Measurements from ENCODE around the gene TRAPPC11. TPM values are rescaled to one million over a fixed set of nuclear protein-coding genes. Genes with fewer than 3 reads are reported as not detected.
"Not testable (repeated sequence)": the region's sequence is repeated elsewhere in the genome, so short reads cannot be mapped to it uniquely, and the experiment has no call there.

The TRAPPC11 gene
- total RNA-seq, 1 experiment from 2014 or later = 34.5 TPM

GRCh38 chr4:183620421-183620820, 38.7 kb upstream of the TRAPPC11 start:
- H3K27ac ChIP-seq (ENCODE audit: low read length) = no peak overlapping the region
- H4K20me1 ChIP-seq (ENCODE audit: insufficient read depth, low read depth, low read length) = no peaks in the 10 kb centered on the region
- no peaks in the 10 kb centered on the region for H3K4me1 ChIP-seq (ENCODE audit: low read length)
- no peak overlapping the region for H3K4me2 ChIP-seq (ENCODE audit: low read depth, low read length, poor library complexity, severe bottlenecking)
- no peak overlapping the region for H3K4me3 ChIP-seq (ENCODE audit: low read length)
- no peak overlapping the region for H2AFZ ChIP-seq (ENCODE audit: low read length)
- H3K9ac ChIP-seq (ENCODE audit: low read length) = no peak overlapping the region
- H3K9me3 ChIP-seq (ENCODE audit: low read length) = no peaks in the 10 kb centered on the region
- H3K79me2 ChIP-seq (ENCODE audit: low read length) = no peaks in the 10 kb centered on the region
- DNase-seq = no peak
- no peaks in the 10 kb centered on the region for H3K27me3 ChIP-seq (ENCODE audit: low read length)
- H3K9me2 ChIP-seq (replicated peaks; ENCODE audit: insufficient read depth, low read length) = no peaks in the 10 kb centered on the region
- H3K36me3 ChIP-seq (ENCODE audit: insufficient read depth, low read length) = no peaks in the 10 kb centered on the region

- Histone ChIP-seq H3K4me3 (ENCODE audit: low read length) (no peak overlapping the region), H2AFZ (ENCODE audit: low read length) (no peak overlapping the region)
Observed at GRCh38 chr4:183621875-183622274, 37.2 kb upstream of the TRAPPC11 start.

GRCh38 chr4:183624548-183624947, 34.5 kb upstream of the TRAPPC11 start:
- Histone ChIP-seq H2AFZ (ENCODE audit: low read length) (no peak overlapping the region), H3K4me2 (ENCODE audit: low read depth, low read length, poor library complexity, severe bottlenecking) (no peak overlapping the region), H4K20me1 (ENCODE audit: insufficient read depth, low read depth, low read length) (no peaks in the 10 kb centered on the region)

More at GRCh38 chr4:183621875-183622274, 37.2 kb upstream of the TRAPPC11 start:
- Histone ChIP-seq H3K4me1 (ENCODE audit: low read length) (no peaks in the 10 kb centered on the region), H4K20me1 (ENCODE audit: insufficient read depth, low read depth, low read length) (no peaks in the 10 kb centered on the region), H3K9me3 (ENCODE audit: low read length) (no peaks in the 10 kb centered on the region), H3K27me3 (ENCODE audit: low read length) (no peaks in the 10 kb centered on the region), H3K9me2 (replicated peaks; ENCODE audit: insufficient read depth, low read length) (no peaks in the 10 kb centered on the region), H3K4me2 (ENCODE audit: low read depth, low read length, poor library complexity, severe bottlenecking) (no peak overlapping the region), H3K9ac (ENCODE audit: low read length) (no peak overlapping the region), H3K79me2 (ENCODE audit: low read length) (no peaks in the 10 kb centered on the region), H3K27ac (ENCODE audit: low read length) (no peak overlapping the region), H3K36me3 (ENCODE audit: insufficient read depth, low read length) (no peaks in the 10 kb centered on the region)
- DNase-seq = no peak

GRCh38 chr4:183626168-183626567, 32.9 kb upstream of the TRAPPC11 start:
- H3K4me1 ChIP-seq (ENCODE audit: low read length) = no peaks in the 10 kb centered on the region
- no peaks in the 10 kb centered on the region for H3K79me2 ChIP-seq (ENCODE audit: low read length)
- H3K9ac ChIP-seq (ENCODE audit: low read length) = no peak overlapping the region
- no peaks in the 10 kb centered on the region for H4K20me1 ChIP-seq (ENCODE audit: insufficient read depth, low read depth, low read length)
- H3K9me2 ChIP-seq (replicated peaks; ENCODE audit: insufficient read depth, low read length) = no peaks in the 10 kb centered on the region
- no peak overlapping the region for H2AFZ ChIP-seq (ENCODE audit: low read length)
- H3K27ac ChIP-seq (ENCODE audit: low read length) = no peak overlapping the region
- H3K4me2 ChIP-seq (ENCODE audit: low read depth, low read length, poor library complexity, severe bottlenecking) = no peak overlapping the region
- H3K9me3 ChIP-seq (ENCODE audit: low read length) = no peaks in the 10 kb centered on the region
- no peaks in the 10 kb centered on the region for H3K27me3 ChIP-seq (ENCODE audit: low read length)
- DNase-seq = no peak
- H3K36me3 ChIP-seq (ENCODE audit: insufficient read depth, low read length) = no peaks in the 10 kb centered on the region
- no peak overlapping the region for H3K4me3 ChIP-seq (ENCODE audit: low read length)

More at GRCh38 chr4:183624548-183624947, 34.5 kb upstream of the TRAPPC11 start:
- Histone ChIP-seq H3K27ac (ENCODE audit: low read length) (no peak overlapping the region), H3K9me2 (replicated peaks; ENCODE audit: insufficient read depth, low read length) (no peaks in the 10 kb centered on the region), H3K79me2 (ENCODE audit: low read length) (no peaks in the 10 kb centered on the region), H3K9me3 (ENCODE audit: low read length) (no peaks in the 10 kb centered on the region), H3K4me1 (ENCODE audit: low read length) (no peaks in the 10 kb centered on the region), H3K4me3 (ENCODE audit: low read length) (no peak overlapping the region), H3K36me3 (ENCODE audit: insufficient read depth, low read length) (no peaks in the 10 kb centered on the region), H3K9ac (ENCODE audit: low read length) (no peak overlapping the region), H3K27me3 (ENCODE audit: low read length) (no peaks in the 10 kb centered on the region)
- no peak for DNase-seq

- H3K79me2 ChIP-seq (ENCODE audit: low read length); H3K4me1 ChIP-seq (ENCODE audit: low read length); H3K27me3 ChIP-seq (ENCODE audit: low read length); H3K9me3 ChIP-seq (ENCODE audit: low read length); DNase-seq; H4K20me1 ChIP-seq (ENCODE audit: insufficient read depth, low read depth, low read length); H3K36me3 ChIP-seq (ENCODE audit: insufficient read depth, low read length); H3K4me3 ChIP-seq (ENCODE audit: low read length); H2AFZ ChIP-seq (ENCODE audit: low read length); H3K9ac ChIP-seq (ENCODE audit: low read length); H3K27ac ChIP-seq (ENCODE audit: low read length); H3K4me2 ChIP-seq (ENCODE audit: low read depth, low read length, poor library complexity, severe bottlenecking); H3K9me2 ChIP-seq (replicated peaks; ENCODE audit: insufficient read depth, low read length): not testable (repeated sequence)
Observed at GRCh38 chr4:183627286-183627685, 31.8 kb upstream of the TRAPPC11 start.

- H2AFZ ChIP-seq (ENCODE audit: low read length) = no peak overlapping the region
- H4K20me1 ChIP-seq (ENCODE audit: insufficient read depth, low read depth, low read length) = no peaks in the 10 kb centered on the region
- no peak overlapping the region for H3K4me2 ChIP-seq (ENCODE audit: low read depth, low read length, poor library complexity, severe bottlenecking)
- no peak for DNase-seq
- no peaks in the 10 kb centered on the region for H3K27me3 ChIP-seq (ENCODE audit: low read length)
- no peaks in the 10 kb centered on the region for H3K79me2 ChIP-seq (ENCODE audit: low read length)
- H3K9ac ChIP-seq (ENCODE audit: low read length) = no peak overlapping the region
- H3K36me3 ChIP-seq (ENCODE audit: insufficient read depth, low read length) = no peaks in the 10 kb centered on the region
- no peaks in the 10 kb centered on the region for H3K9me3 ChIP-seq (ENCODE audit: low read length)
- H3K4me1 ChIP-seq (ENCODE audit: low read length) = no peaks in the 10 kb centered on the region
- no peak overlapping the region for H3K27ac ChIP-seq (ENCODE audit: low read length)
- no peaks in the 10 kb centered on the region for H3K9me2 ChIP-seq (replicated peaks; ENCODE audit: insufficient read depth, low read length)
- H3K4me3 ChIP-seq (ENCODE audit: low read length) = no peak overlapping the region
Observed at GRCh38 chr4:183627979-183628588, 31.0 kb upstream of the TRAPPC11 start.

GRCh38 chr4:183631577-183632198, 27.4 kb upstream of the TRAPPC11 start:
- H3K27me3 ChIP-seq (ENCODE audit: low read length) = no peaks in the 10 kb centered on the region
- no peak overlapping the region for H3K9ac ChIP-seq (ENCODE audit: low read length)
- H3K4me2 ChIP-seq (ENCODE audit: low read depth, low read length, poor library complexity, severe bottlenecking) = no peak overlapping the region
- no peaks in the 10 kb centered on the region for H4K20me1 ChIP-seq (ENCODE audit: insufficient read depth, low read depth, low read length)
- no peaks in the 10 kb centered on the region for H3K36me3 ChIP-seq (ENCODE audit: insufficient read depth, low read length)
- H3K4me3 ChIP-seq (ENCODE audit: low read length) = no peak overlapping the region
- H3K79me2 ChIP-seq (ENCODE audit: low read length) = no peaks in the 10 kb centered on the region
- no peak for DNase-seq
- H2AFZ ChIP-seq (ENCODE audit: low read length) = no peak overlapping the region
- H3K27ac ChIP-seq (ENCODE audit: low read length) = no peak overlapping the region
- H3K4me1 ChIP-seq (ENCODE audit: low read length) = no peaks in the 10 kb centered on the region
- H3K9me2 ChIP-seq (replicated peaks; ENCODE audit: insufficient read depth, low read length) = no peaks in the 10 kb centered on the region
- no peaks in the 10 kb centered on the region for H3K9me3 ChIP-seq (ENCODE audit: low read length)

GRCh38 chr4:183632689-183633088, 26.4 kb upstream of the TRAPPC11 start:
- Histone ChIP-seq H3K36me3 (ENCODE audit: insufficient read depth, low read length) (no peaks in the 10 kb centered on the region), H3K27ac (ENCODE audit: low read length) (no peak overlapping the region), H3K4me2 (ENCODE audit: low read depth, low read length, poor library complexity, severe bottlenecking) (no peak overlapping the region), H3K9me3 (ENCODE audit: low read length) (no peaks in the 10 kb centered on the region), H4K20me1 (ENCODE audit: insufficient read depth, low read depth, low read length) (no peaks in the 10 kb centered on the region), H2AFZ (ENCODE audit: low read length) (no peak overlapping the region), H3K4me3 (ENCODE audit: low read length) (no peak overlapping the region), H3K4me1 (ENCODE audit: low read length) (no peaks in the 10 kb centered on the region), H3K79me2 (ENCODE audit: low read length) (no peaks in the 10 kb centered on the region), H3K9ac (ENCODE audit: low read length) (no peak overlapping the region), H3K9me2 (replicated peaks; ENCODE audit: insufficient read depth, low read length) (no peaks in the 10 kb centered on the region), H3K27me3 (ENCODE audit: low read length) (no peaks in the 10 kb centered on the region)
- DNase-seq = no peak
